NB4 (cell line): ENCODE data around the gene ADGRA1.

ENCODE experiments used
- POLR2A ChIP-seq: IDR thresholded peaks from 2 replicates; pipeline ENCODE4 v1.6.1; 2011; ENCODE audit warnings: mild to moderate bottlenecking; ENCODE audit not compliant: insufficient read length; ENCODE audit errors: extremely low read depth
- TF ChIP-seq, protein P1 (sequence below): IDR thresholded peaks from one replicate; pipeline ENCODE4 v1.5.1; 2012; ENCODE audit warnings: low read depth, low read length

GRCh38 chr10:133159611-133159949 lies 71.9 kb downstream of the ADGRA1 start:
- no peak for TF ChIP-seq POLR2A
- TF ChIP-seq, protein P1, sequence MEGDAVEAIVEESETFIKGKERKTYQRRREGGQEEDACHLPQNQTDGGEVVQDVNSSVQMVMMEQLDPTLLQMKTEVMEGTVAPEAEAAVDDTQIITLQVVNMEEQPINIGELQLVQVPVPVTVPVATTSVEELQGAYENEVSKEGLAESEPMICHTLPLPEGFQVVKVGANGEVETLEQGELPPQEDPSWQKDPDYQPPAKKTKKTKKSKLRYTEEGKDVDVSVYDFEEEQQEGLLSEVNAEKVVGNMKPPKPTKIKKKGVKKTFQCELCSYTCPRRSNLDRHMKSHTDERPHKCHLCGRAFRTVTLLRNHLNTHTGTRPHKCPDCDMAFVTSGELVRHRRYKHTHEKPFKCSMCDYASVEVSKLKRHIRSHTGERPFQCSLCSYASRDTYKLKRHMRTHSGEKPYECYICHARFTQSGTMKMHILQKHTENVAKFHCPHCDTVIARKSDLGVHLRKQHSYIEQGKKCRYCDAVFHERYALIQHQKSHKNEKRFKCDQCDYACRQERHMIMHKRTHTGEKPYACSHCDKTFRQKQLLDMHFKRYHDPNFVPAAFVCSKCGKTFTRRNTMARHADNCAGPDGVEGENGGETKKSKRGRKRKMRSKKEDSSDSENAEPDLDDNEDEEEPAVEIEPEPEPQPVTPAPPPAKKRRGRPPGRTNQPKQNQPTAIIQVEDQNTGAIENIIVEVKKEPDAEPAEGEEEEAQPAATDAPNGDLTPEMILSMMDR = no peak
